GM12873 (cell line): Measurements from ENCODE around the gene MALRD1.

Experiments
- TF ChIP-seq, protein P1 (sequence below): IDR thresholded peaks from 2 replicates; pipeline ENCODE4 v1.5.1; 2012; ENCODE audit warnings: low read depth, mild to moderate bottlenecking, moderate library complexity, low read length, control low read depth; ENCODE audit not compliant: insufficient read depth; ENCODE audit errors: missing control alignments

MALRD1 gene

DNA sequence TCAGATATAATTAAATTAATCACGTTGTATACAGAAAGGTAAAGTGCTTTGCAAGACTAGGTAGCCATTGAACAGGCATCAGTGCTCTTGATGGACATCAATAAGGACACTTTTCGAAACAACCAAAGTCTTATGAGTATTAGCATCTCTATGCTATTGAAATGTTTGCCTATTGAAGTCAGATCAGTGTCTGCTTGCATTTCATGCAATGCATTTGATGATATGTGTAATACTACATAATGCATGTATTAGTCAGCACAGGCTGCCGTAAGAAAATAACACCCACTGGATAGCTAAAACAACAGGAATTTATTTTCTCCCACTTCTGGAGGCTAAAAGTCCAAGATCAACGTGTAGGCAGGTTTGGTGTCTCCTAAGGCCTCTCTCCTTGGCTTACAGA, 558.4 kb downstream of the MALRD1 start:
- TF ChIP-seq, protein P1, sequence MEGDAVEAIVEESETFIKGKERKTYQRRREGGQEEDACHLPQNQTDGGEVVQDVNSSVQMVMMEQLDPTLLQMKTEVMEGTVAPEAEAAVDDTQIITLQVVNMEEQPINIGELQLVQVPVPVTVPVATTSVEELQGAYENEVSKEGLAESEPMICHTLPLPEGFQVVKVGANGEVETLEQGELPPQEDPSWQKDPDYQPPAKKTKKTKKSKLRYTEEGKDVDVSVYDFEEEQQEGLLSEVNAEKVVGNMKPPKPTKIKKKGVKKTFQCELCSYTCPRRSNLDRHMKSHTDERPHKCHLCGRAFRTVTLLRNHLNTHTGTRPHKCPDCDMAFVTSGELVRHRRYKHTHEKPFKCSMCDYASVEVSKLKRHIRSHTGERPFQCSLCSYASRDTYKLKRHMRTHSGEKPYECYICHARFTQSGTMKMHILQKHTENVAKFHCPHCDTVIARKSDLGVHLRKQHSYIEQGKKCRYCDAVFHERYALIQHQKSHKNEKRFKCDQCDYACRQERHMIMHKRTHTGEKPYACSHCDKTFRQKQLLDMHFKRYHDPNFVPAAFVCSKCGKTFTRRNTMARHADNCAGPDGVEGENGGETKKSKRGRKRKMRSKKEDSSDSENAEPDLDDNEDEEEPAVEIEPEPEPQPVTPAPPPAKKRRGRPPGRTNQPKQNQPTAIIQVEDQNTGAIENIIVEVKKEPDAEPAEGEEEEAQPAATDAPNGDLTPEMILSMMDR: no peak

DNA sequence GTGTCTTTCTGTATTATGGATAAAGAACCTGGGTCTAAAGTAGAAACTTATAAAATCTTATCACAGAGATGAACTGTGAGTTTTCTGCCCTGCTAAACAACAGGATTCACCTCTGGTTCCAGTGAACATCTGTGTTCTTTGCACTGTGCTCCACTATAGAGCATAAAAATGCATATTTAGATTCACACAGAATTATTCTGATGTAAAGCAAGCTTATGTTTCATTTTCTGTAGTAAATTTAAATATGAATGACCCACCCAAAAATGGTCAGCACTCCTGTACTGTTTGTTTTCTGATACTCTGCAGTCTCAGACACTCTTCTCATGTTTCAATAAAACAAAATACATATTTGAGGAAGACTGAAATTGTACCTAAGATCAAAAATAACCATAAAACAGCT, 563.2 kb downstream of the MALRD1 start:
- TF ChIP-seq, protein P1: no peak

DNA sequence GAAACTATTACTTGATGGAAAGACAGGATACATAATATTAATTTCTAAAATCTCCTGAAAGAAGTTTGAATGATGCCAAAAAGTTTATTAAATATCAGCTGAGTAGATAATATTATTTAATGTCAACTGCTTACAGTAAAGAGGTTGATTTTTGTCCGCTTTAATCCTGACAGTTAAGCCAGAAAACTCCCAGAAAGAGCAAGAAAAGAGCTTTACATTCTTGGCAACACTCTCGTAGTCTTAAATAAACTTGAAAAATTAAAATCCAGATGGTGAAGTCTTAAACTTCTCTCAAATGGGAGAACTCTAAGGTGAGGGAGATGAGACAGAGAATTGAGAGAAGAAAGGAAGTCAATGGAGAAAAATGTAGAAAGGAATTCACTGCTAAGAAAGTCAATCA, 568.4 kb downstream of the MALRD1 start:
- TF ChIP-seq, protein P1: no peak

- TF ChIP-seq, protein P1: no peak
Observed at GRCh38 chr10:19620811-19621210, 572.2 kb downstream of the MALRD1 start.

DNA sequence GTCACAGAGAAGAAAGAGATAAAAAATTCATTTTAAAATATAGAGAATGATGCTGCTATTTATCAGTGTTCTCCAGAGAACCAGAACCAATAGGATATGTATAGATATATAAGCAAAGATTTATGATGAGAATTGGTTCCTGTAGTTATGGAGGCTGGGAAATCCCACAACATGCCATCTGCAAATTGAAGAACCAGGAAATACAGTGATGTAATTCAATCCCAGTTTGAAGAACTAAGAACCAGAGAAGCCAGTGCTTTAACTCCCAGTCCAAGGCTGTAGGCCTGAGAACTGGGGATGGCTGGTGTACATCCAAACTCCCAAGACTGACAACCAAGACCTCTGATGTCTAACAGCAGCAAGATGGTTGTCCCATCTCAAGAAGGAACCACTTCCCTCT, 574.7 kb downstream of the MALRD1 start:
- TF ChIP-seq, protein P1: no peak

DNA sequence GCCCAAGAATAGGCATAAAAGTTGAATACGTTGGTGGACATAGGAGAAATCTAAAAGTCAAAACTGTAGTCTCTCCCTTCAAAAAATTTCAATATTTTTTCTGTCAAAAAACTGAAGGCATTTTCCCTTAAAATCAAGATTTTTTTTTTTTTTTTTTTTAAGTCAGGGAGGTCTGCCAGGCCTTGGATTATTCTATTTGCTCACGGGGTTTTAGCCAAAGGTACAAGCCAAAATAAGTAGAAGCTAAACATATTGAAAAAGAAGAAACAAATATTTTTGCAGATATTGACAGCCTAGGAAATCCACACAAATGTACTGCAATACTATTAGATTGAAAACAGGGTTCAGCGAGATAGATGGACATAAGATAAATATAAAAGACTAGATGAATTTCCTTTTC, 577.6 kb downstream of the MALRD1 start:
- TF ChIP-seq, protein P1: no peak

DNA sequence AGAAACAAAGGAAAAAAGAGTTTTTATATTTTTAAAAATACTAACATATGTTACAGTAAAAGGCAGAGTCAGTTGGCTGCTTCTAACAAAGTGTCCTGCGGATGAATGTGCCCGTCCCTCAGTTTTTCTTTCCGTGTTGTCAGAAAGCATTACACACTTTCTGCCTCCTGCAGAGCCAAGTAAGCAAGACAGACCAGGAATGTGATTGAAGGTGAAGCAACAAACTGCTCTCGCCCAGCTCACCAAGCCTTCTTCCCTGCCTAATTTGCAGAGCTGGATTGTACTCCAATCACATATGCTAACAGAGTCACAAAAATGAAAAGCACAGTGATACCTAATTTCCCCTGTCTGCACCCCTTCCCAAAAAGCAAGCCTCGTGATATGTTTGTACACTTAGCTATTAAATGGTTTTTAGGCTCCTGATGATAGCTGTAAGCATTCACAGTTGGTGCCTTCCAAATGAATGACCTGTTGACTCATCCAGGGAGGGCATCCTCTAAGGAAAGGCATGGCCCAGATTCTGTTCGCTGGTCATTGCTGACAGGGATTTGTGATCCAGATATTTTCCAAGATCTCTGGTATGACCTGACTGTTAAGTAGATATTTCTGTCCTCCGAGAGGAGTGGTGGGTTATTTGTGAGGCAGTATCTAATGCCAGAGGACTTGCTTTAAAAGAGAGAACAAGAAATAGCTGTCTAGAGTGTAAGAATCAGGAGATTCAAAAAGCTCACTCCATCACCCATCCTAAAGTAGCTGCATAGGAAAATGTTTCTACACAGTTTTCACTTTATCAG, 580.4 kb downstream of the MALRD1 start:
- TF ChIP-seq, protein P1: no peak
